Measurements from ENCODE around the gene RNF182.

- TF ChIP-seq POLR2A (IDR thresholded peaks at IDR 0.05; ENCODE audit: low read depth, low read length) (no peak), POLR2AphosphoS5 (IDR thresholded peaks at IDR 0.05; ENCODE audit: low read depth, low read length) (no peak), TAF1 (IDR thresholded peaks at IDR 0.05; ENCODE audit: borderline replicate concordance, low read depth, low read length) (no peak)
These were observed 97.9 kb downstream of the RNF182 start for GRCh38 chr6:14022673-14023072.

All from GM12892 (cell line).